Stimulated activated CD8-positive, alpha-beta memory T cell treated with anti-CD3 and anti-CD28 coated beads, Interleukin-15, amount 100 ng/mL, for 4 hours (primary cell): Measurements from ENCODE around the gene LGMN.
A peak's percentile ranks its signal among the peaks of the same experiment; 100 is the strongest.
"Not testable (repeated sequence)": the region's sequence is repeated elsewhere in the genome, so short reads cannot be mapped to it uniquely, and the experiment has no call there.

Experiments
- DNase-seq, 2 donors: peaks; one replicate each; pipeline ENCODE4 v3.0.0-alpha.2; 2020; ENCODE audit warnings: low read depth in 2 of 2

LGMN gene

DNA sequence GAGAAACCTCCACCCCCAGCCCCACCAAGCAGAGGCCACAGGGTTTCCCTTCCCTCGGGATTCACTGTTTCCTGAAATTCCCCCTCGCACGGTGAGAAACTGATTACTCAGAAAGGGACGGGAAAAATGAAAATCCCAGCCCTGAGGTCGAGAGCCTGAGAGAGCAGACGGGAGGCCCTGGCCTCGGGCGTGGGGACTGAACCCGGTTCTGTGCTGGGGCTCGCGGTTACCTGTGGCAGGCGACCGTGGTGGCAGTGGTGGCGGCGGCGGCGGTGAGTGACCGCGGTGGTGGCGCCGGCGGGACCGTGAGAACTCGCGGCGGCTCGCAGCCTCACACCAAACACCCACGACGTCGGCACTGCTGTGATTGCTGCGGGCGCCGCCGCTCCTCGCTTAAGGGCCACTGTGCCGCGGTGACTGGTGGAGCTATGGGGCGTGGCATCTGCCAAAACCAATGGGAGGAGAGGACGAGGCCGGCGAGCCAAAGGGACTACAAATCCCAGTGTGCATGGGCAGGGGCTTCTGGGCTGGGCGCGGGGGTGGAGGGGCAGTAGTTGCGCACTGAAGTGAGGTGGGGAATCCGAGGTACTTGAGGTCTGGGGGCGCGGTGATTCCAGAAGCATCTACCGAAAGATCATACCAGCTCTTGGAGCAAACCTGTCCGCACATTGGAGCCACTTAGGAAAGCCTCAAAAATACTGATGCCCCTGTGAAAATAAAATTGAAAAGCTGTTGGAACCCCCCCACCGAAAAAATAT is at the start of gene LGMN:
Gene LGMN (minus strand): TSS at position 369 of the 758 bp plus-strand sequence. CDS start 15,841 bp downstream, outside the sequence.
- DNase-seq: peak; percentile 61 to 73

DNA sequence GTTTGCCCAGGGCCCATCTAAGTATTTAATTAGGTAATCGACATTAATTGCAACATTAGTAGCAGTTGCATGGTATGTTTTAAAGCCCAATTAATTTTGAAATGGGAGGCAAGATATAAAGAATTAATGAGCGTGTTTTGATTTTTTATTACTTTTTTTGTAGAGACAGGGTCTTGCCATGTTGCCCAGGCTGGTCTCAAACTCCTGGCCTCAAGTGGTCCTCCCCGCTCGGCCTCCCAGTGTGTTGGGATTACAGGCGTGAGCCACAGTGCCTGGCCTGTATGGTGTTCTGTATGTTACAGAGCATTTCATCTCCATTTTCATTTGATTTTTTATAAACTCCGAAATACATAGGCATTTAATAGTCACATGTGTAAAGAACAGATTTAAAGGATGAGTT is 46.5 kb upstream of the LGMN start:
- no peak for DNase-seq

DNA sequence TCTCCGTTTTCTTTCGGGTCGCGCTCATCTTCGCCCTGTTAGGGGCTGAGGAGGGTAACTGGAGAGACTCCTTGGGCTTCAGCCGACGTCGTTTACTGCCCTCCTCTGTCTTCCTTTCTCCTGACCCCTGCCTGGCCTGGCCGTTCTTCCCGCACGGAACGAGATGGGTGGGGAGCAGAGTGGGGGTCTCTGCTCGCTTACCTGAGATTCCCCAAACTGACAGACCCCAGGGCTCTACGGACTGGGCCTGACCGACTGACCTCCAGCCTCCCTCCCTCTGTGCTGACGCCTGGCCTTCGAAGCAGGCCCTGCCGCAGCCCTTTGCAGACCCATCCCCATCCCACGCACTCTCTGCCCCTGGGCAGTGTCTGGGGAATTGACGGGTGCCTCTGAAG is 46.1 kb upstream of the LGMN start:
- DNase-seq: no peak

DNA sequence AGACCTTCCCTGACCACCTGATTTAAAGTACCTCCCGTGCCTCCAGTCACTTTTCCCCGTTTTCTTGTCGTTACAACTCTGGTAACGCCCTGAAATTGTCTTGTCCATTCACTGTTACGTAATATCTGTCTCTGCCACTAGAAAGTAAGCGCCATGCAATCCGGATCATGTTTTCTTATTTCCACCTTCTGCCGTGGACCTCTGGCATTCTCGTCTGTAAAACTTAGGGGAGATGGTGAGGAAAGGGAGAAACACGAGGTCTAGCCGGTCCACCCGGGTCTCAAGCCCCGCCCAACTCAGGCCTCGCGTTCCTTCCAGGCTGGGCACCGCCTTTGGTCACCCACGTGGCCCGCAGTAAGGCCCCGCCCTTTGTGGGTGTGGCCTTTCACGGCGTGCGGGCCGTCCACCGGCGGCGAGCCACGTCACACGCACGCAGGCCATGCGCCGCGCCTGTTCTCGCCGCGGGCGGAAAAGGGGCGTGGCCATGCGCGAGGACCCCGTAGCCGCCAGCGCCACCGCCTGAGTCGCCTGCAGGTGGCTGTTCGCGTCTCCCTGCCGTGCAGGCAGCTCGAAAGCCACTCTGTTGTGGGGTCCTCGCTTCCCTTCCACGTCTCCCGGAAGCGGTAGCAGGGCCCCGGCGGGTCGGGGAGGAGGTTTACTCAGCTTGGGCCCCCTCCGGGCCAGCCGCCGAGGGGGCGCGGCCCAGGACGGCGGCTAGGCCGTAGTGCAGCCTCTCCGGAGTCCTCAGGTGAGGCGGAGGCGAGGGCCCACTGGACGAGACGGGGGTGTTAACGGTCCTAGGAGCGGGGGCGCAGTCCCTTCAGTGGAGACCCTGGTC is 45.5 kb upstream of the LGMN start, which contains the start of gene GOLGA5:
Gene GOLGA5 (plus strand): TSS at position 597 of the 838 bp plus-strand sequence. CDS start 3,133 bp downstream, outside the sequence.
- DNase-seq: peak; percentile 96 to 99

DNA sequence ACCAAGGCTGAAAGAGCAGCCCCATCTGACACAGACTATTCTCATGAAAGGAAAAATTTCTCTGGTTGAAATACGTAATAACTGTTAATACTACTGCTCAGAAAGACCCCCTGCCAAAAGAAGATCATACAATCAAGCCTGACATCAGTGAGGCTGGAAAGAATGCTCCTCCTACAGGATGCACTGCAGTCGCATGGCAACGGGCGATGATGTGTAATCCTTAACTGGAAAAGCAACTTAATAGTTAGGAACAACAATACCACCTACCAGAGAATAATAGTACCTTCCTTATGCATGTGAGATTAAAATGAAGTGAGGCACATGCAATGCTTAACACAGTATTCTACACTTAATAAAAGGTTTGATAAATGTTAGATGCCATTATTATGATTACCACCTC is 44.5 kb upstream of the LGMN start:
- no peak for DNase-seq

DNA sequence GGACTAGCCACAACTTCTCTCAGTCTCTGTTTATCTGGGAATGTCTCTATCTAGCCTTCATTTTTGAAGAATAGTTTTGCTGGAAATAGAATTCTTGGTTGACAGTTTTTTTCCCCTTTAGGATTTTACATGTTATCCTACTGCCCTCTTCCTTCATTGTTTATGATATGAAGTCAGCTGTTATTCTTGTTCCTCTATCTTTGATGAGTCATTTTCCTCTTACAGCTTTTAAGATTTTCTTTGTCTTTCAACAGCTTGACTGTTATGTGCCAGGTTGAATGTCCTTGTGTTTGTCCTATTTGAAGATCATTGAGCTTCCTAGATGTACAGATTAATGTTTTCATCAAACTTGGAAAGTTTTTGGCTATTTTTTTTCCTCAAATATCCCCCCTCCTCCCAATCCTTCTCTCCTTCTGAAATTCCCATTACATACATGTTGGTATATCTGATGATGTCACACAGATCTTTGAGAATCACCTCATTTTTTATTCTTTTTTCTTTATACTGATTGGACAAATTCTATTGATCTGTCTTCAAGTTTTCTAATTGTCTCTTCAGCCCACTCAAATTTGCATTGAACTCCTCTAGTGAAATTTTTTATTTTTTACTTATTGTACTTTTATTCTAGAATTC is 41.1 kb upstream of the LGMN start:
- no peak for DNase-seq

DNA sequence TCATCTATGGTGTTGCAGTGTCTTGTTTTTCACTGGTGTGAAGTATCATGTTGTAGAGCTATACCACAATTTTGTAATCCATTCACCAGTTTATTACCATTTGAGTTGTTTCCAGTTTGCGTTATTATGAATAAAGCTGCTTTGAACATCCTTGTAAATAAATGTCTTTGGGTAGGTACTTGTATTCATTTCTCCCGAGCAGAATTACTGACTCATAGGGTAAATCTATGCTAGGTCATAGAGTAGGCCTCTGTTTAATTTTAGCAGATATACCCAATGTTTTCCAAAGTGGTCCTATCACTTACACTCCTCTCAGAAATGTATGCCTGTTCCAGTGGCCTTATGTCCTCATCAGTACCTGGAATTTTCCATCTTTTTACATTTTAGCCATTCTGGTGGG is 39.1 kb upstream of the LGMN start:
- DNase-seq: no peak

DNA sequence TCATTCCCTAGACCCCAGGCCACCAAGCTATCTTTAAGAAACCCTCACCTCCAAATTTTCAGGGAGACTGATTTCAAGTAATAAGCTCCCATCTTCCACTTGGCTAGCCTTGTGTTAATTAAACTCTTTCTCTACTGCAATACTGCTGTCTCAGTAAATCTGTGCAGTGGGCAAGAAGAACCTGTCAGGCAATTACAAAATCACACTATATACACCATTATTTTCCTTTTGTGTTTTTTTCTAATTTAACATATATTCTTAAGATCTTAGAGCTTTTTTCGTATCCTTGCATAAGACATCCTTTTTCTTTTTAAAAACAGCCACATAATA is 38.0 kb upstream of the LGMN start:
- DNase-seq: no peak

DNA sequence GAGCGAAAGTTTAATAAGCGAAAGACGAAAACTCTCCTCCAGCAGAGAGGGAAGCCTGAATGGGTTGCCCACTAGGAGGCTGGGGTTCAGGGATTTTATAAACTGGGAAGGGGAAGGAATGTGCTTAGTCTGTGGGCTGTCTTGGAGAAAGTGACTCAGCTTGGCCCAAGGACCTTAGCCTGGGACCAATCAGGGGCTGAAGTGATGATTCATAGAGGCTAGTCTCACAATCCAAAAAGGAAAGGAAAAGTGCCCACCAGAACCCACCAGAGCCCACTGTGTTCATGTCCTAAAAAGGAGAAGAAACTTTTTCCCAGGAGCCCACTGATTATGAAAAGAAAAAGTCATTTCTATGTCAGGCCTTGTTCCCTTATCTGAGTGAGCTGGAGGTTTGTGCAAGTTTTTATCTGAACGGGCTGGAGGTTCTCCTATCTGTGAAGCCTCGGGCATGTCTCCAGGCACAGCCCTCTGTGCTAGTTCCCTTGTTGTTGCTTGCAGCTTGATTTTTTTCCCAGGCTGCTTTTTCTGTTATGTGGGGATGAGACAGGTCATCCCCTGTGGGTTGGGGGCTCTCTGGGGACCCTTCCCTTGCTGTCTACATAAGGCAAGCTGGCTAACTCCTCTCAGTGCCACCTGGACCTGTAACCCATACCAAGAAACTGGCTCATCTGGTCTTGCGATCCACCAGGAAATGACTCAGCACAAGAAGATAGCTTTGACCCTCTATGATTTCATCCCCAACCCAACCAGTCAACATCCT is 37.4 kb upstream of the LGMN start:
- DNase-seq: no peak

DNA sequence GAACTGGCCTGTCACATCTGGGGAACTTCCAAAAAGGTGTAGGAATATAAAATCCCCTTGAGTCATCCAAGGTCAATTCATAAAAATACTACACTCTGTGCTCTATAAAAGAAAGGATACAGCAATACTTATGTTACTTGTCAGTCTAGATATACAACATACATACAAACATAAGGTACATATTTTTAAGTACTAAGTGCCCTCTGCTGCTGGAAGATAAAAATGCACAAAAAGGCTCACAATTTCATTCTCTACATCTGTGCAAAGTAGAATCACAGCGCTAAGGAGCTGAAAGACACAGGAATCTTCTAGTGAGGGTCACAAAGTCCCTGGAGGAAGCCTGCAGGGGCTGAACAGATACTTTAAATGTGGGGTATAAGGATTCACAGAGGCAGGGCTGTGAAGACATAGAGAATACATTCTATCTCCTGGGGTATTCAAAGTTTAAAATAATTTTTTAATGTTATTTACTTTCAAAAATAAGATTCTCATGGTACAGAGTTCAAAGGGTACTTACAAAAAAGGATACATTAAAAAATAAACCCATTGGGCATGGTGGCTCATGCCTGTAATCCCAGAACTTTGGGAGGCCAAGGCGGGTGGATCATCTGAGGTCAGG is 35.5 kb upstream of the LGMN start:
- no peak for DNase-seq

DNA sequence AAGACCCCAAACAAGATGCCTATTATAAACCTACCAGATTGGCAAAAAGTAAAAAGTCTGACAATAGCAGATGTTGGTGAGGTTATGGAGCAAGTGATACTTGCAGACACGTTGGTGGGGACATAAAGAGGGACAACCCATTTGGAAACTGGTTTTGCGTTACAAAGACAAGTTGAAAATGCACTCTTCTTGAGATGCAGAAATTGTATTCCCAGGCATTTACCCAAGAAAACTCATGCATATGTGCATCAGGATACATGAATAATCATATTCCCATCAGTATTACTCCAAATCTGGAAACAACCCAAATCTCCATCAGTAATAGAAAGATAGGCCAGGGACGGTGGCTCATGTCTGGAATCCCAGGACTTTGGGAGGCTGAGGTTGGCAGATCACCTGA is 32.9 kb upstream of the LGMN start:
- DNase-seq: no peak

DNA sequence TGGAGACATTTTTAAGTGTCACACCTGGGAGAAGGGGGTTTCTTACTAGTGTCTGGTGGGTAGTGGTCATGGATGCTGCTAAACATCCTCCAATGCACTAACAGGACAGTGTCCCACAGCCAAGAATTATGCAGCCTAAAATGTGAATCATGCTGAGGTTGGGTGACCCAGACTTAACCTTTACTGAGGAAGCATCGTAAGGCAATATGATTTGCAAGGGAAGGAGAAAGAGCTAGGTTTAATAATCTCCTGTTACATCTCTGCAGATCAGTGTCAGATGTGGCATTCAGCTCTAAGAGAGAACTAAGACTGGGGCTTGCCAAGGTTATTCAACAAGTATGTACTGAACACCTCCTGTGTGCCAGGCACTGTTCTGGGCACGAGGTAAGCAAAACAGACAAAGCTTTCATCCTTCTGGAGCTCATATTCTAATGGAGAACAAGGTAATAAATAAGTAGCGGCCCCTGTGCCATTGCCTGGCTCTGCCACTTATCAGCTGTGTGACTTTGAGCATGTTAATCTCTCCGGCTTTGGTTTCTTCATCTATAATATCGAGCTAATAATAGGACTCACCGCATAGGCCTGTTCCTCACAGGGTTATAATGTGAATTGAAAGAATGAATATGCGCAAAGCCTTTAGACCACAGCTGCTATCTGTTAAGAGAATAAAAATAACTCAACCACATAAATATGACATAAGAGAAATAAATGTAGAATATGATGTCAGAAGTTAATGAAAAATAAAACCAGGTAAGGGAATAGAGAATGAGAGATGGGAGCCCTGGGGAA is 32.2 kb upstream of the LGMN start:
- no peak for DNase-seq

DNA sequence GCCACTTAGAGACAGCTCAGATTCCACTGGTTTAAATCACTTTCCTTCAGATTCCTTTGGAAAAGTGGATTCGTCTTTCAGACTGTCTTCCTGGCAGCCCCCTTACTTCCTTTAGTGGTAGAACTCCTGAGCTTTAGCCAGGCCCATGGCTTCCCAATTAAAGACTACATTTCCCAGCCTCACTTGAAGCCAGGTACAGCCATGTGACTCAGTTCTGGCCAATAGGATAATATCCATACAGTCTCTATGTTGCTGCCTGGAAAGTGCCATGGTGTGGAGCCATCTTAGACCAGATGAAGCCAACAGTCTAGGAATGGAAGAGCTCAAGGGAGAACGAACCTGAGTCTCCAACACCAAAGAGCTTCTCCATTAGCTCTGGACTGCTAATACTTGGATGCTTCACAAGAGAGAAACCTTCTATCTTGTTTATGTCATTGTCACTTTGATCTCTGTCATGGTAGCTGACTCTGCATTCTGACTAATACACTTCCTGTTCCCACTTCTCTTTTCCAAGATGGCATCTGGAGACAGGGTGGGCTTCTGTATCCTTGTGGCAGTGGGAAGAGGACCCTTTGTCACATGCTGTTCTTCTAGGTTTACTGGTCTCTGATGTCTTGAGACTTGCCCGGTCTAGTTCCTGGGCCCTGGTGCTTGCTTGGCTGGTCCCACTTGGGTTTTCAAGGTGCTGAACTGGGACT is 30.6 kb upstream of the LGMN start:
- DNase-seq: not testable (repeated sequence)

DNA sequence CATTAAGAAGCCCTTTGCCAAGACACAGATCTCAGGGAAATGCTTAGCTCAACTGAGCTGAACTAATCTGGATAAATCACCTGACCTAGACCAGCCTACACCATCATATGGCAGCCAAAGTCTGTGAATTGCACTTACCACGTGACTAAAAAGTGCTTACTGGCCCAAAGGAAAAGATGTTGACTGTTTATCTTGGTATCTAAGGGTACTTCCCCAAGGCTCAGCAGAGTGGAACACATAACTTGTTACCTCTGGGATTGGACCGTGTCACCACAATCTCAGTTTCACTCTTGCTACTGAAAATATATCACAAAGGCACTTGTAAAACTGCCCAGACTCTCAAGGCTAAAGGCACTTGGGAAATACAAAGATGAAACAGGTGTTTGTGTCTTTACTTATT is 26.9 kb upstream of the LGMN start:
- DNase-seq: not testable (repeated sequence)

DNA sequence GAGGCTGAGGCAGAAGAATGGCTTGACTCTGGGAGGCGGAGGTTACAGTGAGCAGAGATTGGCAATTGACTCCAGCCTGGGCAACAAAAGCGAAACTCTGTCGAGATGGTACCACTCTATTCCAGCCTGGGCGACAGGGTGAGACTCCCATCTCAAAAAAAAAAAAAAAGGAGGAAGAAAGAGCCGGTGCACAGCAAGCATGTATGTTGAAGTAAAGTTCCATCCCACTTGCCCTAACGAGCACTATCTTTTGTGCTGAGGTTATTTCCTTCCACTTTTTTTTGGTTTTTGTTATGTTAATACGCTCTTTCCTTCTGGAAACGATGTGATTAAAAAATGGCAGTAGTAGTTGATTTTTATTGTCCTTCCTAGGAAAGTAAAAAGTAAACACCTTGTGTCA is 26.1 kb upstream of the LGMN start:
- DNase-seq: no peak

DNA sequence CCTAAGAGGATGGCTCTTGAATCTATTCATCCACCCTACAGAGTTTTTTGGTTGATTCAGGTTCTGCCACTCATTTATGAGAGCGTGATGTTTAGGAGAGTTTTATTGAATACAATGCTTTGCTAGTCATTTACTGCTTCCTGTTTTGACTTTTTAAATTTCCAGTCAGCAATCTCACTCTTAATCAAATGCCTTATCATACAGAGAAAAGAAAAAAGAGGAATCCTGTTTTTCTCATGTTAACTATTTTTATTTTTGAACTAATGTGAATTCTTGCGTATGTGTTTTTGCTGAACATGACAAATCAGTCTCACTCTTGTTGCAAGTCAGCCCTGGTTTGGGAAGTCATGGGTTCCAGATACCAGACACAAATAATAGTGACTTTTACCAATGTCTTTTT is 22.1 kb upstream of the LGMN start:
- DNase-seq: no peak

DNA sequence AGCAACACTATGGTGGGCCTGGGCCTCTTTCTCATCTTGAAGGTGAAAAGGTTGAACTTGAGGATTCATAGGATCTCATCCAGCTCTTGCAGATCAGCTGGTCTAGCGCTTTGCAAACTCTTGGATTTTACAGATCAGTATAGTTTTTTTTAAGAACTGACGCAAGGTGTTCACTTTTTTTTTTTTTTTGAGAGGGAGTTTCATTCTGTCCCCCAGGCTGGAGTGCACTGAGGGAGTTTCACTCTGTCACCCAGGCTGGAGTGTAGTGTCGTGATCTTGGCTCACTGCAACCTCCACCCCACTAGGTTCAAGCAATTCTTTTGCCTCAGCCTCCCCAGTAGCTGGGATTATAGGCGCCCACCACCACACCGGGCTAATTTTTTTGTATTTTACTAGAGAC is 20.4 kb upstream of the LGMN start:
- no peak for DNase-seq

DNA sequence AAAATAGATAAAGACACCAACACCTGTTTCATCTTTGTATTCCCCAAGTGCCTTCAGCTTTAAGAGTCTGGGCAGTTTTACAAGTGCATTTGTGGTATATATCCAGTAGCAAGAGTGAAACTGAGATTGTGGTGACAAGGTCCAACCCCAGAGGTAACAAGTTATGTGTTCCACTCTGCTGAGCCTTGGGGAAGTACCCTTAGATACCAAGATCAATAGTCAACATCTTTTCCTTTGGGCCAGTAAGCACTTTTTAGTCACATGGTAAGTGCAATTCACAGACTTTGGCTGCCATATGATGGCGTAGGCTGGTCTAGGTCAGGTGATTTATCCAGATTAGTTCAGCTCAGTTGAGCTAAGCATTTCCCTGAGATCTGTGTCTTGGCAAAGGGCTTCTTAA is 19.8 kb upstream of the LGMN start:
- DNase-seq: not testable (repeated sequence)

DNA sequence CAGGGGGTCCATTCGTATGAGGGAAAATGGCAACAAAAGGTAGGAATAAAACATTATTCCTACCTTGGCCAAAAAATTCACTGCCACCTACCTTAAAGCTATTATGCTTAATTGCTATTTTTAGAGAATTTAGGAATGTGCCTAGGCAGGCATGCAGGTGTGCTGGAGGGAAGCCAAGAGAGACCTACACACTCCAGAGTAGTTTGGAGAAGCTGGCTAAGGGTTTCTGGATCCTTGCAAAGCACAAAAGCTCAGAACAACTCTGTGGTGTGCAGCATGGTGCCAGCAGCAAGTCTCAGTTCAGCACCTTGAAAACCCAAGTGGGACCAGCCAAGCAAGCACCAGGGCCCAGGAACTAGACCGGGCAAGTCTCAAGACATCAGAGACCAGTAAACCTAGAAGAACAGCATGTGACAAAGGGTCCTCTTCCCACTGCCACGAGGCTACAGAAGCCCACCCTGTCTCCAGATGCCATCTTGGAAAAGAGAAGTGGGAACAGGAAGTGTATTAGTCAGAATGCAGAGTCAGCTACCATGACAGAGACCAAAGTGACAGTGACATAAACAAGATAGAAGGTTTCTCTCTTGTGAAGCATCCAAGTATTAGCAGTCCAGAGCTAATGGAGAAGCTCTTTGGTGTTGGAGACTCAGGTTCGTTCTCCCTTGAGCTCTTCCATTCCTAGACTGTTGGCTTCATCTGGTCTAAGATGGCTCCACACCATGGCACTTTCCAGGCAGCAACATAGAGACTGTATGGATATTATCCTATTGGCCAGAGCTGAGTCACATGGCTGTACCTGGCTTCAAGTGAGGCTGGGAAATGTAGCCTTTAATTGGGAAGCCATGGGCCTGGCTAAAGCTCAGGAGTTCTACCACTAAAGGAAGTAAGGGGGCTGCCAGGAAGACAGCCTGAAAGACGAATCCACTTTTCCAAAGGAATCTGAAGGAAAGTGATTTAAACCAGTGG is 15.5 kb upstream of the LGMN start:
- DNase-seq: not testable (repeated sequence)
